ENCODE measurements around the gene SLC4A3.

DNA sequence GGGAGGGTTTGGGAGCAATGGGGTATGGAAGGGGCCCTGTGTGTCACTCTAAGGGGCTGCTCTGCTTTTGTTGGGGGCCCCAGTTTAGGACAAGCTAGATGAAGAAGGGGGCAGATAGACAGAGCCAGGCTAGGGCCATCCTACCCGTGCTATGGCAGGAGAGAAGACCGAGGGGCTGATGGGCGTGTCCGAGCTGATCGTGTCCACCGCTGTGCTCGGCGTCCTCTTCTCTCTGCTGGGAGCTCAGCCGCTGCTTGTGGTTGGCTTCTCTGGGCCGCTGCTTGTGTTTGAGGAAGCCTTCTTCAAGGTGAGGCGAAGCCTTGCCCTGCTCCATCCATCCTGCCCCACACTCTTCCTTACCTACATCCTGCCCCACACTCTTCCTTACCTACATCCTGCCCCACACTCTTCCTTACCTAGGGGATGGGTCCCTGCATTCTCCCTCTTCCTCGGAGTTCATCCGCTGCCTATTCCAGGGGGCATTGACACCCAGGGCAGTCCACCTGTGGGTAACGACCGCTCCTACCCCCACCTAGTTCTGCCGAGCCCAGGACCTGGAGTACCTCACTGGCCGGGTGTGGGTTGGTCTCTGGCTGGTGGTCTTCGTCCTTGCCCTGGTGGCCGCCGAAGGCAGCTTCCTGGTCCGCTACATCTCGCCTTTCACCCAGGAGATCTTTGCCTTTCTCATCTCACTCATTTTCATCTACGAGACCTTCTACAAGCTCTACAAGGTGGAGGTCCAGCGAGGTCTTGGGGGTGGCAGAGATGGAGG, 8.9 kb downstream of the SLC4A3 start:
- TF ChIP-seq, protein P1, sequence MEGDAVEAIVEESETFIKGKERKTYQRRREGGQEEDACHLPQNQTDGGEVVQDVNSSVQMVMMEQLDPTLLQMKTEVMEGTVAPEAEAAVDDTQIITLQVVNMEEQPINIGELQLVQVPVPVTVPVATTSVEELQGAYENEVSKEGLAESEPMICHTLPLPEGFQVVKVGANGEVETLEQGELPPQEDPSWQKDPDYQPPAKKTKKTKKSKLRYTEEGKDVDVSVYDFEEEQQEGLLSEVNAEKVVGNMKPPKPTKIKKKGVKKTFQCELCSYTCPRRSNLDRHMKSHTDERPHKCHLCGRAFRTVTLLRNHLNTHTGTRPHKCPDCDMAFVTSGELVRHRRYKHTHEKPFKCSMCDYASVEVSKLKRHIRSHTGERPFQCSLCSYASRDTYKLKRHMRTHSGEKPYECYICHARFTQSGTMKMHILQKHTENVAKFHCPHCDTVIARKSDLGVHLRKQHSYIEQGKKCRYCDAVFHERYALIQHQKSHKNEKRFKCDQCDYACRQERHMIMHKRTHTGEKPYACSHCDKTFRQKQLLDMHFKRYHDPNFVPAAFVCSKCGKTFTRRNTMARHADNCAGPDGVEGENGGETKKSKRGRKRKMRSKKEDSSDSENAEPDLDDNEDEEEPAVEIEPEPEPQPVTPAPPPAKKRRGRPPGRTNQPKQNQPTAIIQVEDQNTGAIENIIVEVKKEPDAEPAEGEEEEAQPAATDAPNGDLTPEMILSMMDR (IDR thresholded peaks at IDR 0.05; ENCODE audit: extremely low read depth in 1 of 2, insufficient read depth in 1 of 2, low read depth in 1 of 2, low read length in 2 of 2), result no peak
- no peak for TF ChIP-seq JUN (IDR thresholded peaks at IDR 0.05; ENCODE audit: borderline replicate concordance, insufficient read depth, insufficient read length, low read depth)
- TF ChIP-seq, protein P2, sequence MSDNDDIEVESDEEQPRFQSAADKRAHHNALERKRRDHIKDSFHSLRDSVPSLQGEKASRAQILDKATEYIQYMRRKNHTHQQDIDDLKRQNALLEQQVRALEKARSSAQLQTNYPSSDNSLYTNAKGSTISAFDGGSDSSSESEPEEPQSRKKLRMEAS (IDR thresholded peaks at IDR 0.05; ENCODE audit: insufficient read depth, insufficient read length), result no peak
- TF ChIP-seq POLR2A (IDR thresholded peaks at IDR 0.05; ENCODE audit: low read depth, low read length), result no peak
- no peak for TF ChIP-seq MYC (IDR thresholded peaks at IDR 0.05; ENCODE audit: low read depth, low read length)
